K562 (cell line): Measurements from ENCODE around the gene RBPJL. TPM values are rescaled to one million over a fixed set of nuclear protein-coding genes. Genes with fewer than 3 reads are reported as not detected.

Experiments
- BACH1 ChIP-seq: fragments of 200-800 bp; sonication (Bioruptor generic); IDR thresholded peaks from 2 replicates; pipeline ENCODE4 v1.6.1; 2016; ENCODE audit warnings: missing genetic modification characterization, missing compliant biosample characterization
- BHLHE40 ChIP-seq: IDR thresholded peaks from 2 replicates; pipeline ENCODE4 v1.6.1; 2011; ENCODE audit warnings: low read length, improper control_type of control experiment
- CREBBP ChIP-seq: IDR thresholded peaks from one replicate; pipeline ENCODE4 v1.6.1; 2012; ENCODE audit warnings: low read depth, mild to moderate bottlenecking, control low read depth, inconsistent platforms, low read length
- ESRRA ChIP-seq: fragments of 450-650 bp; IDR thresholded peaks from 2 replicates; pipeline ENCODE4 v1.6.1; 2014; ENCODE audit warnings: low read depth, mild to moderate bottlenecking, moderate library complexity, borderline replicate concordance
- GATAD2A ChIP-seq: fragments of 450-650 bp; IDR thresholded peaks from 2 replicates; pipeline ENCODE4 v1.6.1; 2017
- HOMEZ ChIP-seq: fragments of 250-450 bp; sonication (Bioruptor Pico); IDR thresholded peaks from 2 replicates; pipeline ENCODE4 v1.4.0; 2020; ENCODE audit warnings: mild to moderate bottlenecking, moderate library complexity
- KAT7 ChIP-seq: sonication (generic); formaldehyde crosslinking; IDR thresholded peaks from 2 replicates; pipeline ENCODE4 v1.8.0; 2022; ENCODE audit warnings: missing genetic modification reagents, mild to moderate bottlenecking, borderline replicate concordance
- NR0B1 ChIP-seq: fragments of 450-650 bp; IDR thresholded peaks from one replicate; pipeline ENCODE4 v1.6.1; 2018; ENCODE audit warnings: mild to moderate bottlenecking, moderate library complexity; ENCODE audit not compliant: partially characterized antibody
- RBM25 ChIP-seq: fragments of 200-400 bp; formaldehyde crosslinking; IDR thresholded peaks from 2 replicates; pipeline ENCODE4 v1.6.1; 2018; ENCODE audit warnings: low read length, low read depth, moderate library complexity; ENCODE audit not compliant: severe bottlenecking
- RERE ChIP-seq: sonication (generic); formaldehyde crosslinking; IDR thresholded peaks from 2 replicates; pipeline ENCODE4 v1.8.0; 2023; ENCODE audit warnings: missing genetic modification reagents, mild to moderate bottlenecking, borderline replicate concordance
- SMC3 ChIP-seq: conservative IDR thresholded peaks from 2 replicates; pipeline ENCODE4 v1.6.1; 2011; ENCODE audit warnings: low read depth, low read length, improper control_type of control experiment; ENCODE audit not compliant: insufficient read depth
- SPI1 ChIP-seq: IDR thresholded peaks from 2 replicates; pipeline ENCODE4 v1.6.1; 2011; ENCODE audit warnings: low read depth, low read length, control low read depth, borderline replicate concordance
- SRSF7 ChIP-seq: fragments of 200-400 bp; formaldehyde crosslinking; optimal IDR thresholded peaks from 2 replicates; pipeline ENCODE3; 2017; ENCODE audit warnings: mild to moderate bottlenecking, low read depth, low read length
- ZNF175 ChIP-seq: fragments of 200-800 bp; sonication (Bioruptor generic); IDR thresholded peaks from 2 replicates; pipeline ENCODE4 v1.6.1; 2016; ENCODE audit warnings: low read depth, mild to moderate bottlenecking, missing genetic modification characterization, missing compliant biosample characterization
- ZNF449 ChIP-seq: fragments of 250-450 bp; sonication (Bioruptor Pico); IDR thresholded peaks from 2 replicates; pipeline ENCODE4 v1.8.0; 2022; ENCODE audit warnings: moderate library complexity, mild to moderate bottlenecking, inconsistent platforms
- ZNF507 ChIP-seq: conservative IDR thresholded peaks from 2 replicates; pipeline ENCODE4 v1.6.1; 2017; ENCODE audit warnings: missing genetic modification characterization, missing compliant biosample characterization
- ZNF696 ChIP-seq: fragments of 250-450 bp; sonication (Bioruptor Pico); conservative IDR thresholded peaks from 2 replicates; pipeline ENCODE4 v1.4.0; 2020; ENCODE audit warnings: mild to moderate bottlenecking, moderate library complexity
- polyA plus RNA-seq, 8 experiments: library from polyadenylated mRNA; depleted of rRNA in 4 of 8; stranded (reverse) in 5 of 8; unstranded in 3 of 8; fragments of >200 nt; fragmentation: Nextera tagmentation in 2 of 8; fragmentation: Illumina TruSeq in 1 of 8; extraction: Ambion mirVana in 2 of 8; extraction: Trizol in 1 of 8; gene quantifications; 2 replicates each; pipeline versions ENCODE4 v1.2.1 to v1.2.3, GENCODE V29; 2011 to 2014; ENCODE audit warnings: inconsistent platforms in 1 of 8, missing spikeins in 1 of 8
- total RNA-seq, 7 experiments: library from RNA; depleted of rRNA in 6 of 7; stranded (reverse); fragments of >200 nt in 6 of 7; fragmentation: Illumina TruSeq in 2 of 7; extraction: Trizol in 2 of 7; gene quantifications; 2 replicates each; pipeline versions ENCODE4 v1.2.1 to v1.2.3, GENCODE V29; 2011 to 2021; ENCODE audit warnings: low replicate concordance in 1 of 7

The RBPJL gene
- total and polyA plus RNA-seq, 9 of the 15 experiments (the other 6 are each of a cell fraction or from before 2014, with no cell fraction given) = not detected

- TF ChIP-seq HOMEZ (CRISPR knock-in tag) (no peak), RBM25 (no peak), ZNF175 (CRISPR knock-in tag) (no peak), GATAD2A (no peak), BACH1 (tag) (no peak), NR0B1 (no peak), ZNF507 (tag) (no peak), ESRRA (peak; percentile 76; the same call in 1 of the 2 replicates), SMC3 (peak; percentile 61), ZNF449 (CRISPR knock-in tag) (no peak), SRSF7 (no peak), KAT7 (no peak), CREBBP (no peak), RERE (CRISPR knock-in tag) (no peak), SPI1 (peak; percentile 81), ZNF696 (CRISPR knock-in tag) (no peak), BHLHE40 (peak; percentile 78)
Observed at GRCh38 chr20:45362804-45363610, 56.4 kb downstream of the RBPJL start, which contains the start of gene SYS1 (continued).
